OCI-LY3 (cell line): ENCODE measurements around the gene PARD3.

Experiments
- EZH2phosphoT487 ChIP-seq: fragments of 200-600 bp; shearing (Covaris generic); IDR thresholded peaks from 2 replicates; pipeline ENCODE4 v1.6.1; 2018; ENCODE audit warnings: antibody characterized with exemption, mixed run types, low read depth
- TF ChIP-seq, protein P1 (sequence below): fragments of 200-600, 300-600 bp; sonication (generic); IDR thresholded peaks from 2 replicates; pipeline ENCODE4 v1.5.1; 2014; ENCODE audit warnings: antibody characterized with exemption, low read length, low read depth

DNA sequence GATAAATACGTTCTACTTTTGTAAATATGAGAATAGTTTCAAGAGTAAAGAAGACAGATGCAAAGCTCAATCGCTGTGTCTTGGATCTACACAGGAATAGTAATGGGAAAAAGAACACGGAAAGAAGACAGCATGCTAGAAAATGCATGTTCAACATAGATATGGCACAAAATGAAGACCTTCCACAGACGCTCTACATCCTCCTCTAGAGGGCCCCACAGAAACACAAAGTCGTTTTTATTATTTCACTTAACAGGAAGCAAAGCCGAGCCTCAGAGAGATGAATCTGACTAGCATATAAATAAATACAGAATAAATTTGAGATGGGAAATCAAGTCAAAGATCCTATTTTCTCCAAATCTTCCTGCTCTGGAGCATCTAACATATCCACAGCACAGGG is 292.6 kb downstream of the PARD3 start:
- TF ChIP-seq, protein P1, sequence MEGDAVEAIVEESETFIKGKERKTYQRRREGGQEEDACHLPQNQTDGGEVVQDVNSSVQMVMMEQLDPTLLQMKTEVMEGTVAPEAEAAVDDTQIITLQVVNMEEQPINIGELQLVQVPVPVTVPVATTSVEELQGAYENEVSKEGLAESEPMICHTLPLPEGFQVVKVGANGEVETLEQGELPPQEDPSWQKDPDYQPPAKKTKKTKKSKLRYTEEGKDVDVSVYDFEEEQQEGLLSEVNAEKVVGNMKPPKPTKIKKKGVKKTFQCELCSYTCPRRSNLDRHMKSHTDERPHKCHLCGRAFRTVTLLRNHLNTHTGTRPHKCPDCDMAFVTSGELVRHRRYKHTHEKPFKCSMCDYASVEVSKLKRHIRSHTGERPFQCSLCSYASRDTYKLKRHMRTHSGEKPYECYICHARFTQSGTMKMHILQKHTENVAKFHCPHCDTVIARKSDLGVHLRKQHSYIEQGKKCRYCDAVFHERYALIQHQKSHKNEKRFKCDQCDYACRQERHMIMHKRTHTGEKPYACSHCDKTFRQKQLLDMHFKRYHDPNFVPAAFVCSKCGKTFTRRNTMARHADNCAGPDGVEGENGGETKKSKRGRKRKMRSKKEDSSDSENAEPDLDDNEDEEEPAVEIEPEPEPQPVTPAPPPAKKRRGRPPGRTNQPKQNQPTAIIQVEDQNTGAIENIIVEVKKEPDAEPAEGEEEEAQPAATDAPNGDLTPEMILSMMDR, result peak; percentile 58
- no peak for TF ChIP-seq EZH2phosphoT487
